ENCODE results near the gene VMAC.
"Not testable (repeated sequence)": the region's sequence is repeated elsewhere in the genome, so short reads cannot be mapped to it uniquely, and the experiment has no call there.

The VMAC gene

GRCh38 chr19:5883157-5883873 is 21.4 kb upstream of the VMAC start:
- DNase-seq (ENCODE audit: low read depth in 2 of 2), result not testable (repeated sequence)

GRCh38 chr19:5884065-5884811 is 20.4 kb upstream of the VMAC start:
- not testable (repeated sequence) for DNase-seq (ENCODE audit: low read depth in 2 of 2)

- DNase-seq (ENCODE audit: low read depth in 2 of 2), result no peak
These were observed 15.2 kb upstream of the VMAC start for GRCh38 chr19:5889288-5889971.

- DNase-seq (ENCODE audit: low read depth in 2 of 2), result no peak
These were observed 14.6 kb upstream of the VMAC start for GRCh38 chr19:5890099-5890498.

- DNase-seq (ENCODE audit: low read depth in 2 of 2), result no peak
These were observed 13.1 kb upstream of the VMAC start for GRCh38 chr19:5891572-5891937.

GRCh38 chr19:5891938-5892771 is 12.5 kb upstream of the VMAC start:
- no peak for DNase-seq (ENCODE audit: low read depth in 2 of 2)

GRCh38 chr19:5892772-5893275 is 11.8 kb upstream of the VMAC start:
- no peak for DNase-seq (ENCODE audit: low read depth in 2 of 2)

GRCh38 chr19:5893296-5893903 is 11.3 kb upstream of the VMAC start:
- DNase-seq (ENCODE audit: low read depth in 2 of 2), result no peak

GRCh38 chr19:5893907-5894703 is 10.6 kb upstream of the VMAC start:
- DNase-seq (ENCODE audit: low read depth in 2 of 2), result no peak

- no peak for DNase-seq (ENCODE audit: low read depth in 2 of 2)
These were observed 9.8 kb upstream of the VMAC start for GRCh38 chr19:5894704-5895349.

- DNase-seq (ENCODE audit: low read depth in 2 of 2), result no peak
These were observed 9.3 kb upstream of the VMAC start for GRCh38 chr19:5895409-5895808.

- no peak for DNase-seq (ENCODE audit: low read depth in 2 of 2)
These were observed 8.8 kb upstream of the VMAC start for GRCh38 chr19:5895890-5896289.

GRCh38 chr19:5896365-5897076 is 8.2 kb upstream of the VMAC start:
- DNase-seq (ENCODE audit: low read depth in 2 of 2), result no peak

GRCh38 chr19:5897189-5897969 is 7.3 kb upstream of the VMAC start:
- no peak for DNase-seq (ENCODE audit: low read depth in 2 of 2)

- no peak for DNase-seq (ENCODE audit: low read depth in 2 of 2)
These were observed 4.7 kb upstream of the VMAC start for GRCh38 chr19:5899728-5900526.

- DNase-seq (ENCODE audit: low read depth in 2 of 2), result no peak
These were observed 3.7 kb upstream of the VMAC start for GRCh38 chr19:5900976-5901375.

GRCh38 chr19:5903056-5903623 is 1.5 kb upstream of the VMAC start:
- peak in 1 of 2 donors; percentile 6 for DNase-seq (ENCODE audit: low read depth in 2 of 2)
